GM19023 (cell line): ENCODE results near the gene DNMT3A.

Experiments used
- ATAC-seq: cut with Tn5 transposase; IDR thresholded peaks from one replicate; pipeline ENCODE4 v1.9.1; 2021; ENCODE audit warnings: mild to moderate bottlenecking, moderate library complexity; ENCODE audit not compliant: unreplicated experiment

The DNMT3A gene

DNA sequence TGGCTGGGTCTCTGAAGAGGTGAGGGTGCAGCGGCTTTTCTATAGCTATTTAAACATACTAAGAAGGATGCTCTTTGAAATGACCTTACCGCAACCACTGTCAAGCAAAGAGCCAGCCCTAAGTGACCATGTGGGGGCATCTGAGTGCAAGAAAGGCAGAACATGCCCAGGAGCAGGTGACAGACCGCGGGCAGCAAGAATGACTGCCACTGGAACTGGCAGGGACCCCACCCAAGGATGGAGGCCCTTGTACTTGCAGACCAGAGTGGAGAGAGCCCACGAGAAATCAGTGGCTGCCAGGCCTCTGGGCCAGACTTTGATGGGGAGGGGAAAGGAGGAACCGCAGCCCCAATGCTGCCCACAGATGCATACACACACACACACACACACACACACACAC lies 33.1 kb downstream of the DNMT3A start:
- ATAC-seq = no peak

DNA sequence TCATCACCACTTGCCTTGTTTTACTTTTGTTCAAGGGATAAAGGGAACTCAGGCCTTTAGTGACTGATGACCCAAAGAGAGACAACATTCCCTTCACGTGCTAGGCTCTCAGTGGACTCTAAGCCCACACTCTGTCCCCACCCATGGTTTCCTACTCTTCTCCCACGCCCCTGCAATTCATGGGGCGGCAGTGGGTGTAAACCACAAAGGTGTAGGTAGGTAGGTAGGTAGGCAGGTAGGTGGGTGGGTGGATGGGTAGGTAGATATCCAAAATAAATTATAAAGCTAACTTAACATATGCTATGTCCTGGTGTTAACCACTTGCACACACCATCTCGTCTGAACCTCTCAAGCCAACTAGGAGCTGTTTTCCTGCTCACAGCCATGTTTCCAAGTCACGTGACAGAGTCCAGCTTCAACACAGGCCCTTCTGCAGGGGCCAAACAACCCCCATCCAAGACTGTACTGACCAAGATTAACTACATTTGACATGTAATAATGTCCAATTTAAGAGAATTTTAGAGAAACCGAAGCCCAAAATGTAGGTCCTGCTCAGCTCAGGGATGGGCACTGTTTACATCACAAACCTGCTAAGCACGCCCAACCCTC lies 33.7 kb downstream of the DNMT3A start:
- no peak for ATAC-seq

DNA sequence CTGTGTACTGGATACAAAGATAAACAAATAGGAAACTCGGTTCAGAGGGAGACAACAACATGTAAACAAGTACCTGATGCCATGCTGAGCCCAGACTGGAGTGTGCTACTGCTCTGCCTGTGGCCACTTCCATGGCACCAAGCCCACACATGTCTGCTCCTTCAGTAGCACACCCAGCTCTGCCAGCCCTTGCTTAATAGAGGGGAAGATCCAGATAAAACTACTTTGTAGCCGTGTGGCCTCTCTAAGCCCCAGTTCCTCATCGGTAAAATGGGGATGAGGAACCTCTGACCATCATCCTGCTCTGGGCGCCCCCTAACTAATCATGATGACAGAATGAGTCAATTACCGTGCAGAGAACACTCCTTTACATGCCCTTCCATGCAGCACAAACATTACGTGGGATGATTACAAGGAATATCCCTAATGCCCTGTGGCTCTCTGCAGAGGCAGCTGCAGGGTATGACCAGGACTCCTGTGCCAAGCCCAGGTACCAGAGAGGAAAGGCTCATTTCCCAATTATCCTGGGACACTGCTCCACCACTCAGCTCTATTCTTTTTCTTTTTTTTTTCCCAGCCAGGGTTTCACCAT lies 34.9 kb downstream of the DNMT3A start:
- ATAC-seq = no peak

DNA sequence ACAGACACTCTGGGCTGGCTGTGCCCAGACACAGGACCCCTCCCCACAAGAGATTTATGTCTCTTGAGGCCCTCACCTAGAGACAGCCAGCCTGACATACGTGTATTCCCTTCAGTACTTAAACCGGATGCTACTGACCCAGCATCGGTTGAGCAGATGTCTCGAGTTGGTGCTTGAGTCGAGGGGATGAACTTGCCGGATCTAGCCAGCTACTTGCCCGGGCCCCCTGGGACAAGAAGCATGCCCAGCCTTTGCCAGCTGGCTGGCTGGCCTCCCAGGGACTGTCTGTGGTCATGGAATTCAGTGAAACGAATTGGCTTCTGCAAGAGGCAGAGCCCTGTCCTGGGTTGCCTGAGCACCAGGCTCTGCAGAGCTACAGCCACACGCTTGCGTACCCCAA lies 36.0 kb downstream of the DNMT3A start:
- no peak for ATAC-seq

DNA sequence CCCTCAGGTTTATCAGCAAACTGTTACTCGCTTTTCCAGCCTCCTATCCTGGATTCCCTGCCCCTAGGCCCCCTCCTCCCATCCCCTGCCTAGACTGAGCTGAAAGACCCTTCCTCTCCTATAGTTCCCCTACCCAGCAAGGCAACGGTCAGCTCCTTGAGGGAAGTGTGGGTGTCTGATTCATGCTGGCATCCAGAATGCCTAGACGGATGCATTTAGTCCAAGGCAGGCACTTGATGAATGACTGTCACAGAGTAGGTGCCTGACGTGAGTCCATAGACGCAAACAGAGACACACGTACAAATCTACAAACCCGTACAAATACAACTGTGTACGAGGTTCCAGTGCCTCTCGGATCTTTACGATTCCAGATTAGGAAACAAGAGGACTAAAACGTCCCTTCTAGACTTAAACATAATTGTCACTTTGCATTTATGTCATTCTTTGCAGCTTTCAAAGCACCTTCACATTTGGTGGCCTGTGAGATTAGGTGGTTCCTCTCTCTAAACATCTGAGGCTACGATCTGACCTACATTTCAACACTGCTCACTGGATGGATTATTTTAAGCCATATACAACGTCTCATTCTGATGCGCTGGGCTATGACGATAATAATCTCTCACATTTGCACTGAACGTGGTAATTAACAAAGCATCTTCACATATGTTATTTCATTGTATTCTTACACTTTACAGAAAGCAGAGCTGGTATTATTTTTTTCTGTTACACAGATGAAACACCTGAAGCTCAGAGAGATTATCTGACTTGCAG lies 36.7 kb downstream of the DNMT3A start:
- no peak for ATAC-seq

DNA sequence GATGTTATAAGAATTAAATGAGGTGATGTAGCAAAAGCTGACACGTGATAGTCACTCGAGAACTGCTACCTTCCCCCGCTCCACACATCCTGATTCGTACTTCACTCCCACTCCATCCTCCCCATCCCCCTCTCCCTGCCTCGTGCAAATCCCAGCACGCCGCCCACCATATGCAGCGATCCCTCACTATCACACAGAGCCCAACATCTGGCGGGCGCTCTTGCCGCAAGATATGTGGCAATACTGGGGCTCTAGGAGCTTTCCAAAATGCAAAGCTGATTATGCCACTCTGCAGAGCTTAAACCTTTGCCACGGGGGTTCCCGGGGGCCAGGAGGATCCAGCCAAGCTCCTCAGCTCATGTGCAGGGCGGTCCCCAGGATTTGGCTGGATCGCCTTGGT lies 37.4 kb downstream of the DNMT3A start:
- ATAC-seq = no peak

DNA sequence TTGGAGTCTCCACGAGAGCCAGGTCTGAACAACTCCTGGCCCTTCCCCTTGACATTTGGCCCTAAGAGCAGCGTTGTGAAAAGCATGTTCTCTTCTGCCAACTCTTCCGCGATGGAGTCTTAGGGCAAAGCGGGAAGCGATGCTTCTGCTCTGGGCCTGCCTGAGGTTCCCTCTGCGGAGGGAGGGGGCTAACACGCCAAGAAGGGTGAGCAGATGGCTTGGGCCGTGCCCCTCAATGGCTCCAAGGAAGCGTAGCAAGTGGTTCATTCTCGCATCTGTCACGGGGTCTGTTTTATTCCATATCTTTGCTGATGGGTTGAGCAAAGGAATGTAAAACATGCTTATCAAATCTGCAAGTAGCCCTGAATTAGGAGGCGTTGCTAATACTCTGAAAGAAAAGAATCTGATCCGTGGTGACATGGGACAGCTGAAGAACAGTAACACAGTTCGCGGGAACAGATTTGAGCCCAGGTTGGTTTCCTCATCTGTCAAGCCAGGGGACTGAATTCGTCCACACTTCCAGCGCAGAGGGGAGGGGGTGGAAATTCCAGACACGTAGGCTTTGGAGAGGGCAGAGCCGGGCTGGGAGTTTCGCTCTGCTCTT lies 38.0 kb downstream of the DNMT3A start:
- no peak for ATAC-seq

DNA sequence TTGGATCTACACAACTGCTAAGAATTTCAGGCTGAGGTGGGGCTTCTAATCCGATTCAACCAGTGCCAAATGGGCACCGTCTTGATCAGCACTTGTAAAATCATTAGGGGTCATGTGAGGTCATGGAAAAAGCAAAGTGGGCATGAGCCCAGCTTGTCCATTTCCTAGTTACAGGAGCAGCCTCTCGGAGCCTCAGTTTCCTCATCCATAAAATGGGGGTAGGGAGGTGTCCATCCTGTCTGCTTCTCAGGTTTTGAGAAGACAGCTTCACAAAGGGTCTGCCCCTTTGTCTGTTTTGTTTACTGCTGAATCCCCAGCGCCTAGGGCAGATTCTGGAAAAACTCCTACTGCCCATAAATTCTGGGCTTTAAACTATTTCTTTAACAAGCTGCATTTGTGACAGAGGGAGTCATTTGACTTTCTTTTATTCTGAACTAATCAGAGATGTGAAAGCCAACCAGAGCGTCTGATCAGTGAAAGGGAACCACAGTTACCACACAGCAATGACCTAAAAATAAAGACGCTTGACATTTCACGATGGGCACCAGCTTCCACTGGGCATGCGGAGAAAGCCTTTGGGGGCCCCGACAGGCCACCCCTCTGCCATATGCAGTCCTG lies 38.9 kb downstream of the DNMT3A start:
- ATAC-seq = no peak

DNA sequence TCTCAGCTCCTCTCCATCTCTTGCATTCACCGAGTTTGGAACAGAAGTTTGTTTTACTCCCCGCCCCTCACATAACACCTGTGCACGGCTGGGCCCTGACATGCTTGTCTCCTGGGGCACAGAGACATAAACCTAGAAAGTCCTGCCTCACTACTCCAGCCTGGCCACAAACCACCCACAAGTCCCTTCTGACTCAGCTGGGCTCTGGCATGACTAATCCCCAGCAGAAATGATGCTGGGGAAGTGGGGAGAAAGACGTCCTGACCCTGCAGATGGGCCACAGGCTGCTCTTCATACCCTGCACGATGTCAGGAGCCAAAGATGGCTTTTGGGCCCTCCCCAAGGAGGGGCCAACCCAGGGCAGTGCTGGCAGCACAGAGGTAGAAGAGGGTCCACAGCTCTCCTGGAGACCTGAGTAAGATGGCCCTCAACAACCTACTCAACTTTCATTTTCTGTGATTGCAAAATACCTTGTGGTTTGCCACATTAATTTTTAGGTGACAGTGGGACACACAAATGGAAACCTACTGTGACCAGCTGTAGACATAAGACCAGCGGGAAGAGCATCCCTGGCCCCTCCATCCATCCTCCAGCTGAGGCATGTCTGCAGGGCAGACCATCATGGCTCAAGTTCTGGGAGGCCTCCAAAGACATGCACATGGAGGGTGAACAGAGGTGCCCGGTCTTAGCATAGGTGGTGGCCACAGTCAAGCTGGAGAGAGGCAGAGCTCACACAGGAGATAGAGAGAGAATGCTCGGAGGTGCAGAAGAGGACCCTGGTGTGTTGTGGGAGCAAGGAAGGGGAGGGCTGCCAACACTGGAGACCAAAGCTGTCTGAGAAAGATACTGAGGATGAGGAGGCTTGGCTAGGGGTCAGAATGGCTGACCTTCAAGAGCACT lies 40.0 kb downstream of the DNMT3A start:
- ATAC-seq = peak; percentile 95

DNA sequence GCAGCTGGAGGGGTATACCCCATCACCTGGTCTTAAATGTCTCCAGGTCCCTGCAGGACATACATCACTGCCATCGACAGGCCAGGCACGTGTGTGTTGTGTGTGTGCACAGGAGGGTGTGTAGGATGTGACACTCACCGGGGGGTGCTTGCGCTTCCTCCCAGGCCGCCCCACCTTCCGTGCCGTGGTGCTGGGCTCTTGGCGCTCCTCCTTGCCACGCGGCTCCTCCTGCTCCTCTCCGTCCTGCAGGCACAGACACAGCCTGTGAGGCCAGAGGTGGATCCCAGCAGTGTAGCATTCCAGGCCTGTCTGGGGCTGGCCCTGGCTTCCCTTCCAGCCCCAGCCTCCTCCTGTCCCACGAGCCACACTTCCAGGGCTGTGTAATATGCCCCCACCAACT lies 41.7 kb downstream of the DNMT3A start:
- no peak for ATAC-seq

DNA sequence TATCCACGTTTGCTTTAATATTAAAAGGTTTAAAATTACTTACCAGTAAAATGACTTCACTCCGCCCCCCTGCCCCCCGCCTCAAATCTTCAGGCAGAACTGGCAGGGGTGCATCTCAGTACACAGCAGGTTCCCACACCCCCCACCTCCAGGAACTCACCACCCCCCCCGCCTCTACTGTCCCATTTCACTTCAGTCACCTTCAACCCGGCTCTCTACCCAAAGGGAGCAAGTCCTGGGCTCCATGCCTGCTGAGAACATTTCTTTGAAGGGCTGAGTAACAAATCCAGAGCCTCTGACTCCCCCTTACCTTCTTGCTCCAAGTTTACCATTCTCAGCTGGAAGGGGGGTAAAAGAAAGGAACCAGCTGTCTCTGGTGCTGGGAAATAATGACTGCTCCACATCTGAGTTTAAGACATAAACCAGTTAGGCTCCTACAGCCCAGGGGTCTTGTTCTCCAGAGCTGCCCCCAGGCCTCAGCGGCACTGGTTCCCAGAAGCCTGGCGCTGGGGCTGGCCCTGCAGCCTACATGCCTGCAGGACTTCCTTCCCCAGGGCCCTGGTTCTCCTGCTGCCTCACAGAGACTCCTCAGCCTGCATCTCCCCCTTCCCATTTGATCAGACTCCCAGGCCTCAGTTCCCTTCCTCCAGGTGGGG lies 42.8 kb downstream of the DNMT3A start:
- no peak for ATAC-seq

DNA sequence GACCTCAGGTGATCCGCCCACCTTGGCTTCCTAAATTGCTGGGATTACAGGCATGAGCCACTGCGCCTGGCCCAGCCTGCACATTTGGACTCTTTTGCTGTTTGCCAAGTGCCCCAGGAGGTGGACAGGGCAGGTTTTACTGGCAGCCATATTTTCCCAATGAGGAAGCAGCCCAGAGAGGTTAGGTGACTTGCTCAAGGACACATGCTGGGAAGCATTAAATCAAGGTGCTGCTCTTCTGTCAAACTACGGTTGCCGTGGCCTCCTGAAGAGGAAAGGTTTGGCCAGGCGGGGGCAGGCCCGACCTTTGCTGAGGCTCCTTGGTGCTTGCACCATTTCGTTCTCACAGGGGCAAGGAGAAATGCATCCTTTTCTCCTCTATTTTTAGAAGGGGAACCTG lies 44.0 kb downstream of the DNMT3A start:
- ATAC-seq = no peak

DNA sequence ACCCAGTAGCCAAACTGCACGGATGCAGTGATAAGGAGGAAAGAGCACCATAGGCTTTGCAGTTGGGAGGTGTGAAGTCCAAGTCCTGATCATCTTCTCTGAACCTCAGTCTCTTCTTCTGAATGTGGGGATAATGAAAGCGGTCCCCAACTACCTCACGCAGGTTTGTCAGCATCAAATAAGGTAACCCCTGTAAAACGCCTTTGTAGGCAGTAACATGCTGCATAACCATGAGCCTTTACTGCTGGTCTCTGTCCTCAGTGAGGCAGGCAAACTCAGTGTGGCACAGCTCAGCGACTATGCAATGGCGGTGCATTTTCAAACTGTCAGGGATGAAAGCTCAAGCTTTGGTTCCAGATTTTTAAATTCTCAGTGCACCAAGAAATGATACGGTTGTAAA lies 46.1 kb downstream of the DNMT3A start:
- ATAC-seq = no peak

DNA sequence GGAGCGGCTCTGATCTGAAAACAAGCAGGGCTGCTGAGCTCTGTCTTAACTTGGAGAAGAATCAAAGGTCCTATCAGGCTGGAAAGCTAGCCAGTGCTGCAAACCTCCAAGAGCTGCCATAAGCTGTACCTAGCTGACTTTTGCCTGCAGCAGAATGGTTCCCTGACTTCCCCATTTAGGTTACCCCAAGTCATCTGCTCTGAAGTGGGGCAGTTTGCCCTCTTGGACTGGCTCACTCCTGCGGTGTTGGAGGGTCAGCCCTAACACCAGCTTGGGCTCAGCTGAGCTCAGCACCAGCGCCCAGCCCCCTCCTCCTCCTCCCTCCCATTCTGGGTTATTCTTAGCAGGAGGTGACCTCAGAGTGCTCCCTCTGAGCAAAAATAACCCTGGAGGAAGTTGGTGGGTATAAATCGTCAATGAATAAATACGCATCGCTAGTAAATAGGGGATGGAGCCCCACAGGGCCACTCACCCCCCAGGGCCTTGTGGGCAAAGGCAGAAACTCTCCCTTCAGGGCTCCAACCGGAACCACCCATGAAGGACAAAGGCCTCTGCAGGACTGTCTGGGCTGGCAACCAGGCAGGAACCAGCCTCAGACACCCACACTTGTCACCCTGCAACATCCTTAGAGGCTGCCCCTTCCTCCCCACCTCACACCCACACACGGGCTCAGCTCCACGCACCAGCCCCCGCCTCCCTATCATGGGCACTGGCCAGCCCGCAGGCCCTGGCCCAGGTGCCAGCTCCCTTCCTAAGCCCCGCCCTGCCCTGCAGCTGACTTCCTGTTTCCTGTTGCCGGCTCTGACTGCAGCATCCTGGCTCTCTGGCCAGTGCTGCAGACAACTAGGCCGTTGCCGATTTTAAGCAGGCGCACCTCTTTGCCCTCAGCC lies 46.9 kb downstream of the DNMT3A start:
- ATAC-seq = peak; percentile 92

DNA sequence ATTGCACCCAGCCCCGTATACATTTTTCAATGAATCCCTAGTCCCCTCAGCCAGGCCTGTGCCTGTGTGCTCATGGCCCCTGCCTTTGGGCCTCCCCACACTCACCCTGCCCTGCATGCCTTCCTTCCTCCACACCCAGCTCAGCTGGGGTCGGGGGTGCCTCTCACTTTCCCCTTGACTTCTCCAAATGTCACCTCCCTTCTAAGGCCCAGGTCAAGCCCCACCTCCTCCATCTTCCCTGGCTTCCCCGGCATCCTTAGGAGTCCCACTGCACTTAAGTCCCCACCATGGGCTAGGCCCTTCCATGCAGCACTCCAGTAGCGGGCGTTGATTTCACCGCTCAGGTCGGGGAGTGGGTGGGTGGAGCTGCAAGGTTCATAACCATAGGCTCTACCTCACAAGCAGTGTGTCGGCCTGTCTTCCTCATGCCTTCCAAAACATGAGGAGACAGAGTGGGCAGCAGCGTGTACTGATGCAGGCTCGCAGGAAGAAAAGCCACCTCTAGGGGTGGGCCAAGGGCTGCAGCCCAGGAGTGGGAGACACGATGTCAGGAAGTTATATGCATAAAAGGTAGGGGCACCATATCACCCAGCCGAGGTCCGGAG lies 47.7 kb downstream of the DNMT3A start:
- no peak for ATAC-seq

DNA sequence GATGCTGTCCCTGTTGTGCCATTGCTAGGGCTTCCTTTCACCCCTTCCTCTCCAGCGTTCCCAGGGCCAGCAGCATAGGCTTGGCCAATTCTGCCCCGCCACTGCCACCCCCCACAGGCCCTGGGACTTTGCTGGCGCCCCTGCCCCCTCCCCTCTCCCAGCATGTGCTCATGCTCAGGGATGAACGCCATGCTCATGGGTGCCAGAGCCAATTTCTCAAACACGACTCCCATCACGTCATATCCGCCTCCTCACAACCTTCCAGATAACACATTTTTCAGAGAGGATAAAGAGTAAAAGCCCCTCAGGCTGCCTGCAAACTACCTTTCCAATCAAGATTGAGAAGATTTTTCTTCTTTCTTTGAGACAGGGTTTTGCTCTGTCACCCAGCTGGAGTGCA lies 48.6 kb downstream of the DNMT3A start:
- no peak for ATAC-seq

DNA sequence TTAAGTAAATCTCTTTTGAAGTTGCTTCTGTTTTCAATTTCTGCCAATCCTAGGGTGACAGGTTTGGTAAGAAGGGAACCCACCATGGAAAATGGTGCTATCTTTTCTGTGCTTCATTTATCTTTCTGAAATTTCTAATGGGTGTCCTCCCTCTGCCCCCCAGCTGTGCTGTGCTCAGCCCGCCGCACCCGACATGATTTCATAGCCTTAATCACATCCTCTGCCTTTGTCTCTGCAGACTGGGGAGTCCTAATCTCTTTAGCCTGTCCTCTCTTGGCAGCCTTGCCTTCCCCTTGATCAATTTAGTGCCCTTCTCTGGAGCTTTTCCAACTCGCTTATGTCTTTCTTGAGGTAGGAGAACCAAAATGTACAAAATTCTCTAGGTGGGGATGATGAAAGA lies 49.3 kb downstream of the DNMT3A start:
- no peak for ATAC-seq

DNA sequence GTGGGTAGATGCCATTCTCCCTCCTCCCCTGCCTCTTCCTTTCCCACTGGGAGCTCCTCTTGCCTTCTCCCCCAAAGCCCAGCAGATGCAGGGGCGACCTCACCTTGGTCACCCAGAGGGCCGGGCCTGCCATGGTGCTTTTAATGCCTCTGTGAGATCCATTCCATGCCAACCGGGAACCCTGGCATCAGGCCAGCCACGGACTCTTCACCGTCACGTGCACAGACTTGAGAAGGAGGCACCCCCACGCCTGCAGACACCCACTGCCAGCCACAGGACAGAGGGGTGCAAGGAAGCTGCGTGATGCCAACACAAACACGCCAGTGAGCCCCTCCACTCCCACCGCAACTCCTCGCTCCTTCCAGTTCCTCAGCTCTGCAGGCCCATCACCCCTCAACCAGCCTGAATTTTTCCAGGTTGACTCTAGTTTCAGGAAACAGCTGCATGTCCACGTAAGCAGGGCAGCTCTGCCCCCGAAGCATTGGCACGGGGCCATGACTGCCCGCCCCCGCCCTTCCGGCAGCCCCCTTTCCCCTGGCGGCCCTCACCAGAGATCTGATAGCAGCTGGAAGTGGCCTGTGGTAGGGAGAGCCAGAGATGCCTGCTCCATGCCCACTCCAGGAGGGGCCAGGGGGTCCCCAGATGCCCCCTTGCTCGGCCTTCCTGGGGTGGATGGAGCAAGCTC lies 50.8 kb downstream of the DNMT3A start:
- no peak for ATAC-seq
